Upper lobe of left lung (tissue), 6 donors: ENCODE measurements around the gene KDF1. TPM values are rescaled to one million over a fixed set of nuclear protein-coding genes. Genes with fewer than 3 reads are reported as not detected.

Experiments
- ATAC-seq, 2 donors: fragments of 200-7000 bp; cut with Tn5 transposase; one replicate each; pipeline ENCODE4 v1.9.1; 2022; ENCODE audit warnings: mild to moderate bottlenecking in 2 of 2, moderate library complexity in 2 of 2; ENCODE audit not compliant: low FRiP score in 2 of 2
- DNase-seq, 2 donors: peaks; one replicate each; pipeline ENCODE4 v3.0.0-alpha.2; 2019 to 2020
- H3K27ac ChIP-seq, 4 donors: fragments of 200-600 bp; sonication (generic); one replicate each; pipeline ENCODE4 v1.5.1; 2016 to 2019
- H3K27me3 ChIP-seq, 4 donors: fragments of 200-600 bp; sonication (generic); one replicate each; pipeline ENCODE4 v1.5.1; 2017 to 2019
- H3K36me3 ChIP-seq, 4 donors: fragments of 200-600 bp; sonication (generic); one replicate each; pipeline ENCODE4 v1.5.1; 2016 to 2019
- H3K4me1 ChIP-seq, 4 donors: fragments of 200-600 bp; sonication (generic); one replicate each; pipeline ENCODE4 v1.5.1; 2018 to 2019
- H3K4me3 ChIP-seq, 4 donors: fragments of 200-600 bp; sonication (generic); one replicate each; pipeline ENCODE4 v1.5.1; 2017 to 2019; ENCODE audit warnings: mild to moderate bottlenecking in 2 of 4, moderate library complexity in 1 of 4
- H3K9me3 ChIP-seq, 4 donors: fragments of 200-600 bp; sonication (generic); one replicate each; pipeline ENCODE4 v1.5.1; 2018 to 2019
- EP300 ChIP-seq, 4 donors: sonication (generic); formaldehyde crosslinking; IDR thresholded peaks; one replicate each; pipeline ENCODE4 v1.5.1; 2017; ENCODE audit warnings: antibody characterized with exemption in 4 of 4, control low read depth in 2 of 4
- POLR2A ChIP-seq, 4 donors: fragments of 450-650 bp; IDR thresholded peaks; one replicate each; pipeline ENCODE4 v1.5.1; 2016 to 2017; ENCODE audit warnings: antibody characterized with exemption in 4 of 4, mild to moderate bottlenecking in 2 of 4
- POLR2AphosphoS5 ChIP-seq, 2 donors: sonication (generic); formaldehyde crosslinking; IDR thresholded peaks; one replicate each; pipeline ENCODE4 v1.5.1; 2017; ENCODE audit warnings: antibody characterized with exemption in 2 of 2
- WGBS, 2 donors: methylation state at CpG; one replicate each; pipeline ENCODE4 v1.1.5; 2017 to 2018; 5-methylcytosine and 5-hydroxymethylcytosine counted together
- total RNA-seq, 6 donors: library from RNA; depleted of rRNA in 4 of 6; stranded (reverse); fragments of >200 nt in 4 of 6; gene quantifications; one replicate each; pipeline versions ENCODE4 v1.1.0 to v1.2.1, GENCODE V29; 2016 to 2021
- TF ChIP-seq, protein P1 (sequence below), 6 experiments: fragments of 450-650 bp in 4 of 6; fragments of 200-600 bp in 2 of 6; sonication (generic) in 2 of 6; IDR thresholded peaks; one replicate each; pipeline ENCODE4 v1.5.1; 2016 to 2019; ENCODE audit warnings: antibody characterized with exemption in 6 of 6
- donor health status: DM: no; HTN: no; CAD: no; lungs with moderate emphysema.
- donor health status: DM: no; HTN: yes; CAD: no; lungs with severe emphysema.

The KDF1 gene
- total RNA-seq, 6 donors from 2014 or later = 7.7 to 23.3 (median 11.8) TPM

DNA sequence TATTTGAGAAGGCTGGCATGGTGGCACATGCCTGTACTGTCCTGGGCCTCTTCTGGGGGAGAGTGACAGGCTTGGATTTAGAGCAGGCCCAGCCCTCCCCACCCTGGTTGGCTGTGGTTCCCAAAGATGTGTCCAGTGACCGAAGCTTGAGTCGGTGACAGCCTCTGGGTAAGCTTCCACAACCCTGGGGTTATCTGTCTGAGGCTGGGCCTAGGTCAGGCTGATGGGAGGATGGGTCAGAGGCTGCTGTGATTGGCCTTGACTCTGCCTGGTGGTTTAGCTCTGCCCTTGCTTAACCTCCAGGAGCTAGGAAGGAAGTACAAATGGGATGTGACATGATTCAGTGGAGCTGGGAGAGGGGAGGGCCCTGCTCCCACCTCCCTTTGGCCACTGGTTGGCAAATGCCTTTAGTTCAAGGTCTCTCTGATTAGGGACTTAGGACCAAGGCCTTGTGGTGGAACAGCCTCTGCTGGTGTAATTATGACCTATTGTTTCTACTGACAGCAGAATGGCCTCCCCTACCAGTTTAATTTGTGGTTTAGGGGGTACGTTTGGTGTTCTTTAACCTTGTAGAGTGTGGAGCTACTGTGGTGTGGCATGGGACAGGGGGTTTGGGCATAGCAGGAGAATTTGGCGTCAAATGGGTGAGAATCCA lies 22.1 kb downstream of the KDF1 start:
- ATAC-seq (peak in 1 of 2 donors; percentile 24), DNase-seq (no peak)
- Histone ChIP-seq H3K36me3 (peaks cover 20 to 58% (median 44%) of the 10 kb centered on the region in 4 donors), H3K4me1 (no peaks in the 10 kb centered on the region), H3K27me3 (no peaks in the 10 kb centered on the region), H3K9me3 (no peaks in the 10 kb centered on the region), H3K4me3 (no peak overlapping the region), H3K27ac (no peak overlapping the region)
- TF ChIP-seq POLR2AphosphoS5 (IDR thresholded peaks at IDR 0.05) (no peak), POLR2A (IDR thresholded peaks at IDR 0.05) (no peak), EP300 (IDR thresholded peaks at IDR 0.05) (no peak)
- TF ChIP-seq, protein P1, sequence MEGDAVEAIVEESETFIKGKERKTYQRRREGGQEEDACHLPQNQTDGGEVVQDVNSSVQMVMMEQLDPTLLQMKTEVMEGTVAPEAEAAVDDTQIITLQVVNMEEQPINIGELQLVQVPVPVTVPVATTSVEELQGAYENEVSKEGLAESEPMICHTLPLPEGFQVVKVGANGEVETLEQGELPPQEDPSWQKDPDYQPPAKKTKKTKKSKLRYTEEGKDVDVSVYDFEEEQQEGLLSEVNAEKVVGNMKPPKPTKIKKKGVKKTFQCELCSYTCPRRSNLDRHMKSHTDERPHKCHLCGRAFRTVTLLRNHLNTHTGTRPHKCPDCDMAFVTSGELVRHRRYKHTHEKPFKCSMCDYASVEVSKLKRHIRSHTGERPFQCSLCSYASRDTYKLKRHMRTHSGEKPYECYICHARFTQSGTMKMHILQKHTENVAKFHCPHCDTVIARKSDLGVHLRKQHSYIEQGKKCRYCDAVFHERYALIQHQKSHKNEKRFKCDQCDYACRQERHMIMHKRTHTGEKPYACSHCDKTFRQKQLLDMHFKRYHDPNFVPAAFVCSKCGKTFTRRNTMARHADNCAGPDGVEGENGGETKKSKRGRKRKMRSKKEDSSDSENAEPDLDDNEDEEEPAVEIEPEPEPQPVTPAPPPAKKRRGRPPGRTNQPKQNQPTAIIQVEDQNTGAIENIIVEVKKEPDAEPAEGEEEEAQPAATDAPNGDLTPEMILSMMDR (IDR thresholded peaks at IDR 0.05) = no peak
- WGBS, 2 donors = 79 to 98% methylated on average over 4 of the region's 4 CpGs

DNA sequence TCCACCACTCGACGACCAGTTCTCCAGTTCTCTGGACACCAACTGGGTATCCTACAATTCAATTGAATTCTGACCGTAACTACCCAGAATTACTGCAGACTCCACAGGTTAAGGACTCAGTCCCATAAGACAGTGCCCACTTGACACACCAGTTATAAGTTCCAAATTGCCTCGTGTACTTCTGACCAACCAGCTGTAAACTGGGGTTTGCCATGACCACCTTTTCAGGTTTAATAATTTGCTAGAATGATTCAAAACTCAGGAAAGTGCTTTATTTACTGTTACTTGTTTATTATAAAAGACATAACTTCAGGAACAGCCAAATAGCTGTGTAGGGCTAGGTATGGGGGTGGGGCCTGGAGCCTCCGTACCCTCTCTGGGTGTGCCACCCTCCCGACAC lies 23.4 kb downstream of the KDF1 start:
- ATAC-seq (no peak), DNase-seq (no peak)
- H3K27me3 ChIP-seq = no peaks in the 10 kb centered on the region
- no peak overlapping the region for H3K27ac ChIP-seq
- H3K9me3 ChIP-seq = no peaks in the 10 kb centered on the region
- peaks cover 11 to 55% (median 33%) of the 10 kb centered on the region in 4 donors for H3K36me3 ChIP-seq
- WGBS, 2 donors = 81 to 86% methylated on average over 6 of the region's 6 CpGs
- no peaks in the 10 kb centered on the region for H3K4me1 ChIP-seq
- TF ChIP-seq, protein P1 (IDR thresholded peaks at IDR 0.05) = no peak
- no peak for TF ChIP-seq POLR2AphosphoS5 (IDR thresholded peaks at IDR 0.05)
- TF ChIP-seq EP300 (IDR thresholded peaks at IDR 0.05) = no peak
- no peak for TF ChIP-seq POLR2A (IDR thresholded peaks at IDR 0.05)
- H3K4me3 ChIP-seq = no peak overlapping the region

DNA sequence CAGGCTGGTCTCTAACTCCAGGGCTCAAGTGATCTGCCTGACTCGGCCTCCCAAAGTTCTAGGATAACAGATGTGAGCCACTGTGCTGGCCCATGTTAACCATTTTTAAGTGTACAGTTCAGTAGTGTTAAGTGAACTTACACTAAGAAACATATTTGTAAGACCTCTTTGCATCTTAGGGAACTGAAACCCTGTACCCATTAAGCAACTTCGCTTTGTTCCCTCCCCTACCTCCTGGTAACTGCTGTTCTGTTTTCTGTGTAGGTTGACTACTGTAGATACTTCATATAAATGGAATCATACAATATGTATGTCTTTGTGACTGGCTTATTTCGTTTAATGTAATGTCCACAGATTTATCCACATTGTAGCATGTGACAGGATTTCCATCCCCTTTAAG lies 27.7 kb downstream of the KDF1 start:
- peaks cover 4 to 78% (median 38%) of the 10 kb centered on the region in 4 donors for H3K36me3 ChIP-seq
- no peaks in the 10 kb centered on the region for H3K9me3 ChIP-seq
- ATAC-seq = peak in 1 of 2 donors; percentile 50
- TF ChIP-seq EP300 (IDR thresholded peaks at IDR 0.05) = no peak
- no peak for TF ChIP-seq POLR2A (IDR thresholded peaks at IDR 0.05)
- TF ChIP-seq, protein P1 (IDR thresholded peaks at IDR 0.05) = no peak
- TF ChIP-seq POLR2AphosphoS5 (IDR thresholded peaks at IDR 0.05) = no peak
- H3K27me3 ChIP-seq = no peaks in the 10 kb centered on the region
- 73 to 92% methylated on average over 3 of the region's 3 CpGs for WGBS, 2 donors
- H3K4me1 ChIP-seq = no peaks in the 10 kb centered on the region
- DNase-seq = no peak
- no peak overlapping the region for H3K4me3 ChIP-seq
- no peak overlapping the region for H3K27ac ChIP-seq

DNA sequence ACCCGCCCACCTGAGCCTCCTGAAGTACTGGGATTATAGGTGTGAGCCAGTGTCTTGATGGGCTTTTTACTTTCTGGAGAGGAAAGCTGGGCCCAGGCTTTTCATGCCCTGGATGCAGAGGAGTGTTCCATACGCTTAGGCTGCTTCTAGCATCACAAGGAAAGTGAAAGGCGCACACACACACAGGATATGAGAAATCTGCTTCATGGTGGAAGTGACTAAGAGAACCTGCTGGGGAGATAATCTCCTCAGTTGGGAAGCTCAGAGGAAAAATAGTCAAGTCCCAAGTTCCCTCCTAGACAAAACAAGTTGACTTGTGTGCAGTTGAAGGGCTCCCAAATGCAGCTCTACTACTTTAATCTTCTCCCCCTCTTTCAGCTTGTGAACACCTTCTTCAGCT lies 36.6 kb downstream of the KDF1 start:
- no peaks in the 10 kb centered on the region for H3K27me3 ChIP-seq
- no peak overlapping the region for H3K27ac ChIP-seq
- TF ChIP-seq POLR2A (IDR thresholded peaks at IDR 0.05) (no peak), POLR2AphosphoS5 (IDR thresholded peaks at IDR 0.05) (no peak), EP300 (IDR thresholded peaks at IDR 0.05) (no peak)
- TF ChIP-seq, protein P1 (IDR thresholded peaks at IDR 0.05) = no peak
- H3K4me3 ChIP-seq = no peak overlapping the region
- ATAC-seq (no peak), DNase-seq (no peak)
- H3K9me3 ChIP-seq = no peaks in the 10 kb centered on the region
- 93 to 100% methylated on average over 3 of the region's 3 CpGs for WGBS, 2 donors
- H3K36me3 ChIP-seq = peaks cover 15 to 51% (median 29%) of the 10 kb centered on the region in 4 donors
- H3K4me1 ChIP-seq = peaks cover 17 to 23% (median 22%) of the 10 kb centered on the region in 4 donors

DNA sequence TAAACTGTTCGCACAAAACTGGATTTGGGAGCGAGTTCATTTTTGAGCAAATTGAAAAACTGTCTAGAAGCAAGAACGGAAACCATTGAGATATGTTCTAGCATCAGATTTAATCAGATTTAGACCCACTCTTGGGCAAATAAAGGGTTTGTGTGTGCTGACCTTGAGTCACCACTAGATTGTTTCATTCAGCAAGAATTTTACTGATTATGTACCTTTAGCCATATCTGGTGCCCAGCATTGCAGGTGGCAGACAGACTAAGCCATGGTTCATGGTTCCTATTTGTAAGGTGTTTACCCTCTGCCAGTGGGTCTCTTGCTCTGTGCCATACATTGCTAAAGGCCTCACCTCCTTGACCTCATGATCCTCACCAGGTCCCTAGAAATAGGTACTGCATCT lies 37.4 kb downstream of the KDF1 start:
- no peak for ATAC-seq
- Histone ChIP-seq H3K4me3 (peak overlapping the region in 2 of 4 donors; percentile 86 to 96), H3K9me3 (no peaks in the 10 kb centered on the region), H3K36me3 (peaks cover 15 to 43% (median 27%) of the 10 kb centered on the region in 4 donors), H3K4me1 (peaks cover 17 to 23% (median 22%) of the 10 kb centered on the region in 4 donors), H3K27ac (no peak overlapping the region), H3K27me3 (no peaks in the 10 kb centered on the region)
- no peak for TF ChIP-seq POLR2AphosphoS5 (IDR thresholded peaks at IDR 0.05)
- TF ChIP-seq POLR2A (IDR thresholded peaks at IDR 0.05) = no peak
- TF ChIP-seq, protein P1 (IDR thresholded peaks at IDR 0.05) = no peak
- no peak for TF ChIP-seq EP300 (IDR thresholded peaks at IDR 0.05)
- WGBS, 2 donors = 89 to 94% methylated on average over 3 of the region's 3 CpGs
- no peak for DNase-seq
